Dermis microvascular lymphatic vessel endothelial cell (primary cell): ENCODE results near the gene PRR35. TPM values are rescaled to one million over a fixed set of nuclear protein-coding genes. Genes with fewer than 3 reads are reported as not detected.

Experiments used
- total RNA-seq: library from RNA; depleted of rRNA; stranded (reverse); fragments of >200 nt; gene quantifications from 2 replicates; pipeline ENCODE4 v1.2.1, GENCODE V29; 2014

PRR35 gene
- total RNA-seq, 1 donor from 2014 or later: not detected

Other genes starting within 250 kb of the PRR35 start
- 13.6 and 19.7 TPM in 2 replicates for gene AXIN1, start 207.7 kb upstream of the PRR35 start, total RNA-seq
- gene MRPL28, start 189.9 kb upstream of the PRR35 start, total RNA-seq: 60.3 and 77.0 TPM in 2 replicates
- gene PGAP6, start 178.4 kb upstream of the PRR35 start, total RNA-seq: 66.6 and 120 TPM in 2 replicates
- gene NME4, start 163.2 kb upstream of the PRR35 start, total RNA-seq: 45.4 and 50.3 TPM in 2 replicates
- gene DECR2, start 158.5 kb upstream of the PRR35 start, total RNA-seq: 11.4 and 19.2 TPM in 2 replicates
- gene RAB11FIP3, start 134.7 kb upstream of the PRR35 start, total RNA-seq: 19.0 and 48.9 TPM in 2 replicates
- 18.9 and 31.5 TPM in 2 replicates for gene CAPN15, start 32.7 kb upstream of the PRR35 start, total RNA-seq
- gene NHLRC4, start 6.6 kb downstream of the PRR35 start, total RNA-seq: 1.3 and 3.0 TPM in 2 replicates
- gene PIGQ, start 9.6 kb downstream of the PRR35 start, total RNA-seq: 12.3 and 28.8 TPM in 2 replicates
- gene RAB40C, start 29.7 kb downstream of the PRR35 start, total RNA-seq: 9.2 and 12.9 TPM in 2 replicates
- gene WFIKKN1, start 70.6 kb downstream of the PRR35 start, total RNA-seq: under 0.01 and 0.13 TPM in 2 replicates
- gene METTL26, start 75.9 kb downstream of the PRR35 start, total RNA-seq: 59.4 and 76.7 TPM in 2 replicates
- 9.8 and 10.1 TPM in 2 replicates for gene MCRIP2, start 81.4 kb downstream of the PRR35 start, total RNA-seq
- gene WDR90, start 89.0 kb downstream of the PRR35 start, total RNA-seq: 6.8 and 11.4 TPM in 2 replicates
- 23.5 and 33.8 TPM in 2 replicates for gene RHOT2, start 107.7 kb downstream of the PRR35 start, total RNA-seq
- gene RHBDL1, start 115.3 kb downstream of the PRR35 start, total RNA-seq: 0.13 and 0.25 TPM in 2 replicates
- gene STUB1, start 120.0 kb downstream of the PRR35 start, total RNA-seq: 78.6 and 85.8 TPM in 2 replicates
- 16.6 and 35.4 TPM in 2 replicates for gene JMJD8, start 123.9 kb downstream of the PRR35 start, total RNA-seq
- gene WDR24, start 130.0 kb downstream of the PRR35 start, total RNA-seq: 1.9 and 3.9 TPM in 2 replicates
- gene FBXL16, start 145.4 kb downstream of the PRR35 start, total RNA-seq: under 0.01 TPM in 2 replicates
- gene METRN, start 154.7 kb downstream of the PRR35 start, total RNA-seq: 41.2 and 45.5 TPM in 2 replicates
- 16.7 and 20.2 TPM in 2 replicates for gene ANTKMT, start 160.8 kb downstream of the PRR35 start, total RNA-seq
- 0.26 and 0.76 TPM in 2 replicates for gene CCDC78, start 166.0 kb downstream of the PRR35 start, total RNA-seq
- gene HAGHL, start 166.7 kb downstream of the PRR35 start, total RNA-seq: 5.4 and 7.7 TPM in 2 replicates
- gene CIAO3, start 180.6 kb downstream of the PRR35 start, total RNA-seq: 23.2 and 34.6 TPM in 2 replicates
- gene MSLN, start 200.3 kb downstream of the PRR35 start, total RNA-seq: 0.25 and 0.39 TPM in 2 replicates
- gene RPUSD1, start 228.0 kb downstream of the PRR35 start, total RNA-seq: 22.2 and 29.8 TPM in 2 replicates
- 8.0 and 9.9 TPM in 2 replicates for gene CHTF18, start 228.2 kb downstream of the PRR35 start, total RNA-seq
- not detected in 2 replicates for gene GNG13, start 240.3 kb downstream of the PRR35 start, total RNA-seq